KOPT-K1 (cell line): ENCODE measurements around the gene SFTPB.
"Not testable (repeated sequence)": the region's sequence is repeated elsewhere in the genome, so short reads cannot be mapped to it uniquely, and the experiment has no call there.

Experiments used
- H3K27ac ChIP-seq: fragments of 200-600 bp; sonication (generic); 2 replicates; pipeline ENCODE4 v1.5.1; 2016; ENCODE audit warnings: antibody characterized with exemption, mild to moderate bottlenecking, low read depth, low read length; ENCODE audit not compliant: poor library complexity, severe bottlenecking
- H3K36me3 ChIP-seq: fragments of 200-600 bp; sonication (generic); 2 replicates; pipeline ENCODE4 v1.5.1; 2017; ENCODE audit warnings: antibody characterized with exemption, mild to moderate bottlenecking, low read length, moderate library complexity; ENCODE audit not compliant: insufficient read depth
- H3K9me3 ChIP-seq: fragments of 200-600 bp; sonication (generic); 2 replicates; pipeline ENCODE4 v1.5.1; 2017; ENCODE audit warnings: antibody characterized with exemption, low read length, mild to moderate bottlenecking; ENCODE audit not compliant: insufficient read depth, poor library complexity, severe bottlenecking

The SFTPB gene

GRCh38 chr2:85668009-85668856 is at the start of gene SFTPB:
Gene SFTPB, minus strand, starts transcription at chr2:85668199. Its CDS starts 16 bp downstream, at chr2:85668183.
- no peak within 1 kb of the TSS for H3K27ac ChIP-seq
- H3K9me3 ChIP-seq: no peaks in the 10 kb centered on the region
- H3K36me3 ChIP-seq: no peaks in the 10 kb centered on the region

GRCh38 chr2:85717308-85718008 is 49.5 kb upstream of the SFTPB start:
- Histone ChIP-seq H3K9me3 (no peaks in the 10 kb centered on the region), H3K36me3 (no peaks in the 10 kb centered on the region), H3K27ac (no peak overlapping the region)

GRCh38 chr2:85716346-85716914 is 48.4 kb upstream of the SFTPB start:
- H3K9me3 ChIP-seq: no peaks in the 10 kb centered on the region
- no peaks in the 10 kb centered on the region for H3K36me3 ChIP-seq
- no peak overlapping the region for H3K27ac ChIP-seq

- Histone ChIP-seq H3K9me3 (no peaks in the 10 kb centered on the region), H3K27ac (peak overlapping the region; percentile 28), H3K36me3 (no peaks in the 10 kb centered on the region)
Measured at GRCh38 chr2:85714841-85715240, 46.8 kb upstream of the SFTPB start.

GRCh38 chr2:85714421-85714820 is 46.4 kb upstream of the SFTPB start:
- H3K36me3 ChIP-seq, H3K9me3 ChIP-seq: not testable (repeated sequence)
- H3K27ac ChIP-seq: peak overlapping the region; percentile 28

- no peaks in the 10 kb centered on the region for H3K9me3 ChIP-seq
- no peaks in the 10 kb centered on the region for H3K36me3 ChIP-seq
- peak overlapping the region; percentile 28 for H3K27ac ChIP-seq
Measured at GRCh38 chr2:85713836-85714235, 45.8 kb upstream of the SFTPB start.

- H3K36me3 ChIP-seq: no peaks in the 10 kb centered on the region
- no peak overlapping the region for H3K27ac ChIP-seq
- no peaks in the 10 kb centered on the region for H3K9me3 ChIP-seq
Measured at GRCh38 chr2:85712849-85713612, 45.0 kb upstream of the SFTPB start.

GRCh38 chr2:85712336-85712735 is 44.3 kb upstream of the SFTPB start:
- Histone ChIP-seq H3K36me3 (no peaks in the 10 kb centered on the region), H3K27ac (no peak overlapping the region), H3K9me3 (no peaks in the 10 kb centered on the region)

- Histone ChIP-seq H3K27ac (no peak overlapping the region), H3K36me3 (no peaks in the 10 kb centered on the region), H3K9me3 (no peaks in the 10 kb centered on the region)
Measured at GRCh38 chr2:85711578-85712060, 43.6 kb upstream of the SFTPB start.

- Histone ChIP-seq H3K27ac (no peak overlapping the region), H3K9me3 (no peaks in the 10 kb centered on the region), H3K36me3 (no peaks in the 10 kb centered on the region)
Measured at GRCh38 chr2:85710687-85711577, 42.9 kb upstream of the SFTPB start.

- Histone ChIP-seq H3K9me3 (no peaks in the 10 kb centered on the region), H3K36me3 (no peaks in the 10 kb centered on the region), H3K27ac (no peak overlapping the region)
Measured at GRCh38 chr2:85709401-85709811, 41.4 kb upstream of the SFTPB start.

GRCh38 chr2:85708641-85709040 is 40.6 kb upstream of the SFTPB start:
- no peaks in the 10 kb centered on the region for H3K36me3 ChIP-seq
- H3K27ac ChIP-seq: no peak overlapping the region
- H3K9me3 ChIP-seq: no peaks in the 10 kb centered on the region

- Histone ChIP-seq H3K36me3 (no peaks in the 10 kb centered on the region), H3K27ac (peak overlapping the region; percentile 16), H3K9me3 (no peaks in the 10 kb centered on the region)
Measured at GRCh38 chr2:85707304-85707703, 39.3 kb upstream of the SFTPB start.
